Mesendoderm (in vitro differentiated cells): ENCODE data around the gene SEMA4F.

Source experiments
- DNase-seq: peaks from one replicate; pipeline ENCODE4 v3.0.0; 2013
- H2AK5ac ChIP-seq: 2 replicates; pipeline ENCODE4 v1.6.1; 2013; ENCODE audit warnings: low read length, inconsistent platforms
- H2BK120ac ChIP-seq: 2 replicates; pipeline ENCODE4 v1.6.1; 2013; ENCODE audit warnings: low read depth, mild to moderate bottlenecking, low read length, moderate library complexity, mixed read lengths
- H2BK15ac ChIP-seq: replicated peaks from 2 replicates; pipeline ENCODE4 v1.6.1; 2013; ENCODE audit warnings: low read depth, mild to moderate bottlenecking, moderate library complexity
- H2BK5ac ChIP-seq: 2 replicates; pipeline ENCODE4 v1.6.1; 2013; ENCODE audit warnings: low read length, inconsistent platforms
- H3K18ac ChIP-seq: 2 replicates; pipeline ENCODE4 v1.6.1; 2013; ENCODE audit warnings: mild to moderate bottlenecking, low read length, mixed read lengths
- H3K23ac ChIP-seq: one replicate; pipeline ENCODE4 v1.6.1; 2013; ENCODE audit warnings: low read length
- H3K27ac ChIP-seq: 2 replicates; pipeline ENCODE4 v1.5.1; 2013; ENCODE audit warnings: low read depth, mild to moderate bottlenecking, inconsistent platforms, low read length, moderate library complexity
- H3K27me3 ChIP-seq: 2 replicates; pipeline ENCODE4 v1.6.1; 2013; ENCODE audit warnings: low read length, control low read depth, mild to moderate bottlenecking, inconsistent platforms; ENCODE audit not compliant: insufficient read depth, poor library complexity
- H3K36me3 ChIP-seq: 2 replicates; pipeline ENCODE4 v1.6.1; 2013; ENCODE audit warnings: low read length, inconsistent platforms; ENCODE audit not compliant: control insufficient read depth, insufficient read depth
- H3K4ac ChIP-seq: one replicate; pipeline ENCODE4 v1.6.1; 2013; ENCODE audit warnings: low read depth, mild to moderate bottlenecking, low read length, moderate library complexity
- H3K4me1 ChIP-seq: 2 replicates; pipeline ENCODE4 v1.6.1; 2013; ENCODE audit warnings: low read depth, low read length, inconsistent platforms; ENCODE audit not compliant: control insufficient read depth
- H3K4me2 ChIP-seq: 2 replicates; pipeline ENCODE4 v1.6.1; 2013; ENCODE audit warnings: low read length
- H3K4me3 ChIP-seq: 2 replicates; pipeline ENCODE4 v1.5.1; 2013; ENCODE audit warnings: mild to moderate bottlenecking, low read length
- H3K56ac ChIP-seq: one replicate; pipeline ENCODE4 v1.6.1; 2013; ENCODE audit warnings: low read length
- H3K79me1 ChIP-seq: 2 replicates; pipeline ENCODE4 v1.6.1; 2013; ENCODE audit warnings: low read length, inconsistent platforms
- H3K79me2 ChIP-seq: 2 replicates; pipeline ENCODE4 v1.6.1; 2013; ENCODE audit warnings: mild to moderate bottlenecking, low read length; ENCODE audit not compliant: control insufficient read depth, insufficient read depth
- H3K9ac ChIP-seq: 2 replicates; pipeline ENCODE4 v1.6.1; 2013; ENCODE audit warnings: low read length, inconsistent platforms
- H4K5ac ChIP-seq: one replicate; pipeline ENCODE4 v1.6.1; 2013; ENCODE audit warnings: low read length
- H4K8ac ChIP-seq: one replicate; pipeline ENCODE4 v1.6.1; 2013; ENCODE audit warnings: low read depth, mild to moderate bottlenecking, control low read depth, low read length, moderate library complexity
- WGBS: extraction: QIAGEN DNeasy Blood & Tissue Kit; methylation state at CpG from one replicate; pipeline ENCODE4 v1.1.7; 2013; ENCODE audit warnings: low lambda C conversion rate, missing lambda C conversion rate; ENCODE audit not compliant: insufficient coverage; ENCODE audit errors: extremely low coverage; 5-methylcytosine and 5-hydroxymethylcytosine counted together

SEMA4F gene

GRCh38 chr2:74708883-74709282, 54.8 kb downstream of the SEMA4F start:
- H4K5ac ChIP-seq: no peak overlapping the region
- no peak overlapping the region for H2BK5ac ChIP-seq
- no peak overlapping the region for H3K56ac ChIP-seq
- H3K18ac ChIP-seq: no peak overlapping the region
- H3K4me3 ChIP-seq: no peak overlapping the region
- no CpG with 5 or more reads among the region's 4 CpGs for WGBS
- no peak for DNase-seq
- H3K27ac ChIP-seq: no peak overlapping the region
- H2BK120ac ChIP-seq: no peak overlapping the region
- H2AK5ac ChIP-seq: no peak overlapping the region
- no peaks in the 10 kb centered on the region for H3K79me2 ChIP-seq
- H3K27me3 ChIP-seq: no peaks in the 10 kb centered on the region
- no peak overlapping the region for H2BK15ac ChIP-seq
- H3K79me1 ChIP-seq: no peaks in the 10 kb centered on the region
- no peaks in the 10 kb centered on the region for H3K4me1 ChIP-seq
- no peak overlapping the region for H3K23ac ChIP-seq
- H3K9ac ChIP-seq: no peak overlapping the region
- H4K8ac ChIP-seq: no peak overlapping the region
- H3K4ac ChIP-seq: no peak overlapping the region
- H3K4me2 ChIP-seq: no peak overlapping the region
- H3K36me3 ChIP-seq: no peaks in the 10 kb centered on the region

DNA sequence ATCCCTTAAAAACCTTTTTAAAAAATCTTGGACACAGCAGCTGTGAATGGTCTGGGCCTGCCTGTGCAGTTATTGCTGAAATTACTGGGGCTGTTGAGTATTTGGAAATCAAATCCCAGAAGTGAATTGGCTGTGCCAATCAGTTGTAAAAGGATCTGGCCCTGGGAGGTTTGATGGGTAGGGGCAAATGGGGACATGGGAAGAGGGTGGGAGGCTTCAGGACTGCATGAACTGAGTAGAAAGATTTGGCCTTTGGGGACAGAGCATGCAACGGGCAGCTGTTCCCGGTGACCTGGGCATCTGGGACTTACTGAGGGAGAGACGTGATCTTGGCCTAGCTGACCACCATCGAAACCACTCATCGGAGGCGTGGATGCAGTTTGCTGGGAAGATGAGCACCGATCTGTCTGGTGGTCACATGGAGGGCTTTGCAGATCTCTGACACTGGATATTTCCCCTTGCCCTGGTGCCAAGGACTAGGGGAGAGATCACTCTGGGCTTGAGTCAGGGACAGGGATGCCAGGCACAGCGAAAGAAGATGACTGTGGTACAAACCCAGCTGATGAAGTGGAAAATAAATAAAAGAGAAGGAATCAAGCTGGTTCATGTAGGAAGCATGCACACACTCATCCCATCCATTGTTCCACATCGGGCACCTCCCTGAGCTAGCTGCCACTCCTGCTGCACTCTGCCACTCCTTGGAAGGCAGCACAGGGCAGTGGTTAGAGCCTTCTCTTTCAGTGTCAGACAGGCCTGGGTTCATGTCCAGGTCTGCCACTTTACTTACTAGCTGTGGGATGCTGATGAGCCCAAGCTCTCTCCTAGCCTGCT, 58.4 kb downstream of the SEMA4F start:
- H2BK120ac ChIP-seq: no peak overlapping the region
- H3K27ac ChIP-seq: no peak overlapping the region
- no peak overlapping the region for H3K4ac ChIP-seq
- H4K5ac ChIP-seq: no peak overlapping the region
- DNase-seq: no peak
- H3K9ac ChIP-seq: no peak overlapping the region
- no peak overlapping the region for H3K18ac ChIP-seq
- H3K4me1 ChIP-seq: no peaks in the 10 kb centered on the region
- no peaks in the 10 kb centered on the region for H3K79me1 ChIP-seq
- no peak overlapping the region for H3K4me3 ChIP-seq
- H3K4me2 ChIP-seq: no peak overlapping the region
- no peak overlapping the region for H2AK5ac ChIP-seq
- no peak overlapping the region for H3K23ac ChIP-seq
- no peak overlapping the region for H2BK15ac ChIP-seq
- H3K79me2 ChIP-seq: no peaks in the 10 kb centered on the region
- H3K56ac ChIP-seq: no peak overlapping the region
- WGBS: no CpG with 5 or more reads among the region's 9 CpGs
- H3K36me3 ChIP-seq: no peaks in the 10 kb centered on the region
- no peak overlapping the region for H2BK5ac ChIP-seq
- no peak overlapping the region for H4K8ac ChIP-seq
- H3K27me3 ChIP-seq: peaks cover 2% of the 10 kb centered on the region

DNA sequence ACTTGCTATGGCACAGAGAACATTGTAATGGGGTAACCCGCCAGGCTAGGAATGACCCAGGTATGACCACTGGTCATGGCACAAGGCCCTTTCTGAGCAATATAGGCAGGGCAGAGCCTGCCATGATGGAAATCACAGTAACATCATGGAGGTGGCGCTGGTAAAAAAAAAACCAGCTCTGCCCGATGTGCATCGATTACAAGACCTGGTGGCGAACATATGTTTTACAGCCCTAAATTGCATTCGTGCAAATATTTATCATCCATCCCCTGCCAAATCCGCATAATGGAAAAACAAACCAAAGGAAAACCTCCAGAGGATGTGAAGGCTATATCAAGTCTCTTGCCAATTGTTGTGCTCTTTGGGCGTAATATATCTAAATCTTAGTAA, 60.6 kb downstream of the SEMA4F start:
- no peak overlapping the region for H2BK15ac ChIP-seq
- no peak overlapping the region for H2BK120ac ChIP-seq
- no peak overlapping the region for H2AK5ac ChIP-seq
- DNase-seq: no peak
- no peak overlapping the region for H3K23ac ChIP-seq
- H3K79me1 ChIP-seq: no peaks in the 10 kb centered on the region
- no peak overlapping the region for H3K4me2 ChIP-seq
- H3K79me2 ChIP-seq: no peaks in the 10 kb centered on the region
- no peak overlapping the region for H3K4ac ChIP-seq
- no peak overlapping the region for H3K27ac ChIP-seq
- no peak overlapping the region for H2BK5ac ChIP-seq
- peaks cover 2% of the 10 kb centered on the region for H3K27me3 ChIP-seq
- no peaks in the 10 kb centered on the region for H3K36me3 ChIP-seq
- H4K5ac ChIP-seq: no peak overlapping the region
- no peaks in the 10 kb centered on the region for H3K4me1 ChIP-seq
- no peak overlapping the region for H3K4me3 ChIP-seq
- H3K9ac ChIP-seq: no peak overlapping the region
- no peak overlapping the region for H4K8ac ChIP-seq
- no CpG with 5 or more reads among the region's 8 CpGs for WGBS
- no peak overlapping the region for H3K18ac ChIP-seq
- no peak overlapping the region for H3K56ac ChIP-seq

DNA sequence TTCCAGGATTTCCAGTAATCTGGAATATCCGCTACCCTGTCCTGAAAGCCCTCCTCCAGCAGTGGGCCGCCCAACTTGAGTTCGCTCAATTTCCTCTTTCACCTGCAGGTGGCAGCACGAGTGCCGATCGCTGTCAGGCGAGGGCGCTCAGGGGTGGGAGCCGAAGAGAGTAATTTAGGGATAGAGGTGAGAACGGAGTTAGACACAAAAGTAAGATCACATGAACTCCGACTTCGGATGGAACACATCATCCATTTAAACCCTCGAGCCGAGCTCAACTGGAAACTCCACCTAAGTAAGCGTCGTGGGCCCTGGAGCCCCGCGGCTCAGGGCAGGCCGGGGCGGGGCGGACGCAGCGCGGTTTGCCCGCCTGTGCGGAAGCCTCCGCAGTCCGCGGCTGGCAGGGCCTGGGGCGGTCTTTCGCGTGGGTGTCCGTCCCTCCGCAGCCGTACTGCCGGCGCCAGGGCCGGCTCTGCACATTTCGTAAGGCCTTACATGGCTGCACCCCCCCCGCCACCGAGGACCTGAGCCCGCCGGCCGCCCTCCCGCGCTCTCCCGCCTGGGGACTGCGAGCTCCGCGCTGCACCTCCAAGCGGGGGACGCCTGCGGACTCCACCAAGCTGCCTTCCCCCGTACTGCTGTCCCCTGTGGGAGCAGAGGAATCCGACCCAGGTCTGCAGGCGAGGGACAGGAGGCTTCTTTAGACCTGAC, 61.2 kb downstream of the SEMA4F start:
- Histone ChIP-seq H2BK120ac (no peak overlapping the region), H3K18ac (no peak overlapping the region), H3K79me1 (no peaks in the 10 kb centered on the region), H3K9ac (peak overlapping the region; percentile 58), H2AK5ac (no peak overlapping the region), H3K4me1 (no peaks in the 10 kb centered on the region), H4K8ac (no peak overlapping the region), H2BK15ac (no peak overlapping the region), H3K23ac (no peak overlapping the region), H3K36me3 (no peaks in the 10 kb centered on the region), H4K5ac (no peak overlapping the region), H3K4me3 (peak overlapping the region; percentile 41), H3K27ac (no peak overlapping the region), H3K27me3 (peaks cover 2% of the 10 kb centered on the region), H3K4ac (no peak overlapping the region), H2BK5ac (no peak overlapping the region), H3K79me2 (no peaks in the 10 kb centered on the region), H3K4me2 (peak overlapping the region; percentile 92), H3K56ac (peak overlapping the region; percentile 72)
- WGBS: no CpG with 5 or more reads among the region's 56 CpGs
- peak; percentile 85 for DNase-seq

DNA sequence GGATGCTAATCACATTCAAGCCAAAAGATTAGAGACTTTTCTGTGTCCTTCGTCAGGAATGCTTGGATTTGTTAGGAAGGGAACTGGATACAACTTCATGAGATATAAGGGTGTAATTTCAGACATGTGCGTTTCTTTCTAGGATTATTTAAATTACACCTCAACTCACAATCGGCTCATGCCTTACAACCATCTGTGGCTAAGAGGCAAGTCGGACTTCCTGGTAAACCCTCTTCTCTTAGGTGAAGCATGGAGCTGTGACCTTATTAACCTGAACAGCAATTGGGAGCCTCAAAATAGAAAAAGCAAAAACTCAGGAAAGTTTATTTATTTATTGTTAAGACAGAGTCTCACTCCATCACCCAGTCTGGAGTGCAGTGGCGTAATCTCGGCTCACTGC, 61.8 kb downstream of the SEMA4F start:
- Histone ChIP-seq H2AK5ac (no peak overlapping the region), H3K4me3 (no peak overlapping the region), H3K79me1 (no peaks in the 10 kb centered on the region), H2BK15ac (no peak overlapping the region), H3K9ac (no peak overlapping the region), H2BK120ac (no peak overlapping the region), H4K8ac (no peak overlapping the region), H3K27me3 (peaks cover 2% of the 10 kb centered on the region), H3K56ac (no peak overlapping the region), H3K4me2 (peak overlapping the region; percentile 38), H3K18ac (no peak overlapping the region), H3K23ac (no peak overlapping the region), H3K36me3 (no peaks in the 10 kb centered on the region), H3K4ac (no peak overlapping the region), H3K79me2 (no peaks in the 10 kb centered on the region), H3K4me1 (no peaks in the 10 kb centered on the region), H4K5ac (no peak overlapping the region), H2BK5ac (no peak overlapping the region), H3K27ac (no peak overlapping the region)
- WGBS: no CpG with 5 or more reads among the region's 6 CpGs
- no peak for DNase-seq
